ENCODE data around the gene TMEM253. TPM values are rescaled to one million over a fixed set of nuclear protein-coding genes. Genes with fewer than 3 reads are reported as not detected.

Gene TMEM253
- total RNA-seq, 2 experiments from 2014 or later, result not detected

GRCh38 chr14:21061347-21061668 lies 39.6 kb upstream of the TMEM253 start:
- no peaks in the 10 kb centered on the region for H3K4me1 Mint-ChIP-seq
- ChIA-PET CTCF (interaction anchor here (2.7 kb wide), 1 partner anchor 31 kb away, joined by 10 read pairs; no protein-coding TSS in a partner anchor), POLR2A (no interaction called here)
- no peaks in the 10 kb centered on the region for H3K36me3 Mint-ChIP-seq (ENCODE audit: low read depth)
- no peaks in the 10 kb centered on the region for H3K9me3 Mint-ChIP-seq
- no peak overlapping the region for H3K27ac Mint-ChIP-seq
- H3K4me3 Mint-ChIP-seq, result no peak overlapping the region
- H3K27me3 Mint-ChIP-seq, result peaks cover 35% of the 10 kb centered on the region
- no peak for DNase-seq

- ChIA-PET POLR2A (no interaction called here), CTCF (interaction anchor here (0.6 to 2.8 kb wide), 3 partner anchors 29 to 267 kb away, joined by 3 to 13 read pairs (median 4); no protein-coding TSS in a partner anchor)
- peaks cover 53% of the 10 kb centered on the region for H3K27me3 Mint-ChIP-seq
These were observed 37.4 kb upstream of the TMEM253 start for GRCh38 chr14:21063479-21063878.

GRCh38 chr14:21066882-21067502 lies 33.9 kb upstream of the TMEM253 start:
- no peak for DNase-seq
- Mint-ChIP-seq H3K4me3 (no peak overlapping the region), H3K36me3 (ENCODE audit: low read depth) (no peaks in the 10 kb centered on the region), H3K4me1 (peaks cover 31% of the 10 kb centered on the region), H3K27me3 (peaks cover 78% of the 10 kb centered on the region), H3K9me3 (no peaks in the 10 kb centered on the region), H3K27ac (no peak overlapping the region)
- CTCF ChIA-PET, result interaction anchor here (0.6 to 1.6 kb wide), 5 partner anchors 8 to 86 kb away, joined by 3 to 9 read pairs (median 3); no protein-coding TSS in a partner anchor
- POLR2A ChIA-PET, result no interaction called here

More at GRCh38 chr14:21063479-21063878, 37.4 kb upstream of the TMEM253 start:
- no peaks in the 10 kb centered on the region for H3K36me3 Mint-ChIP-seq (ENCODE audit: low read depth)
- no peak for DNase-seq
- H3K9me3 Mint-ChIP-seq, result no peaks in the 10 kb centered on the region
- no peak overlapping the region for H3K4me3 Mint-ChIP-seq
- peaks cover under 1% of the 10 kb centered on the region for H3K4me1 Mint-ChIP-seq
- H3K27ac Mint-ChIP-seq, result no peak overlapping the region

- no peaks in the 10 kb centered on the region for H3K9me3 Mint-ChIP-seq
- no peaks in the 10 kb centered on the region for H3K36me3 Mint-ChIP-seq (ENCODE audit: low read depth)
- ChIA-PET CTCF (interaction anchor here (0.9 to 1.6 kb wide), 12 partner anchors 13 to 412 kb away, joined by 3 to 19 read pairs (median 5); partner anchors contain the start of gene TPPP2), POLR2A (no interaction called here)
- H3K4me3 Mint-ChIP-seq, result no peak overlapping the region
- H3K4me1 Mint-ChIP-seq, result peaks cover 34% of the 10 kb centered on the region
- peaks cover 79% of the 10 kb centered on the region for H3K27me3 Mint-ChIP-seq
- DNase-seq, result peak; percentile 42
- H3K27ac Mint-ChIP-seq, result no peak overlapping the region
These were observed 32.1 kb upstream of the TMEM253 start for GRCh38 chr14:21068521-21069387.

- DNase-seq, result no peak
- Mint-ChIP-seq H3K4me1 (peaks cover 34% of the 10 kb centered on the region), H3K27me3 (peaks cover 79% of the 10 kb centered on the region), H3K27ac (no peak overlapping the region), H3K4me3 (peak overlapping the region; percentile 49), H3K36me3 (ENCODE audit: low read depth) (no peaks in the 10 kb centered on the region), H3K9me3 (no peaks in the 10 kb centered on the region)
- POLR2A ChIA-PET, result no interaction called here
- CTCF ChIA-PET, result interaction anchor here (1.3 to 3.1 kb wide), 5 partner anchors 14 to 34 kb away, joined by 4 to 25 read pairs (median 19); no protein-coding TSS in a partner anchor
These were observed 31.3 kb upstream of the TMEM253 start for GRCh38 chr14:21069388-21070082.

GRCh38 chr14:21070083-21070609 lies 30.7 kb upstream of the TMEM253 start, which contains the start of gene ARHGEF40:
Gene ARHGEF40 (plus strand): TSS chr14:21070304. CDS start chr14:21070397, 93 bp downstream.
- POLR2A ChIA-PET, result interaction anchor here (0.8 kb wide), 1 partner anchor 177 kb away, joined by 3 read pairs; no protein-coding TSS in a partner anchor
- Mint-ChIP-seq H3K27me3 (peaks cover 74% of the 10 kb centered on the region), H3K4me3 (peak within 1 kb of the TSS; percentile 61), H3K4me1 (peaks cover 34% of the 10 kb centered on the region), H3K9me3 (no peaks in the 10 kb centered on the region), H3K27ac (no peak within 1 kb of the TSS), H3K36me3 (ENCODE audit: low read depth) (no peaks in the 10 kb centered on the region)
- DNase-seq, result no peak
- CTCF ChIA-PET, result interaction anchor here (1.9 to 3.1 kb wide), 6 partner anchors 12 to 55 kb away, joined by 4 to 25 read pairs (median 8); partner anchors contain the start of gene RNASE8

- Mint-ChIP-seq H3K27ac (no peak overlapping the region), H3K9me3 (no peaks in the 10 kb centered on the region), H3K27me3 (peaks cover 69% of the 10 kb centered on the region), H3K4me3 (peak overlapping the region; percentile 61), H3K4me1 (peaks cover 34% of the 10 kb centered on the region), H3K36me3 (ENCODE audit: low read depth) (no peaks in the 10 kb centered on the region)
- ChIA-PET POLR2A (interaction anchor here (0.8 kb wide), 1 partner anchor 176 kb away, joined by 3 read pairs; no protein-coding TSS in a partner anchor), CTCF (interaction anchor here (0.9 to 3.1 kb wide), 7 partner anchors 12 to 56 kb away, joined by 3 to 25 read pairs (median 7); partner anchors contain the start of gene RNASE8)
- no peak for DNase-seq
These were observed 30.1 kb upstream of the TMEM253 start for GRCh38 chr14:21070610-21071224.

GRCh38 chr14:21071225-21072030 lies 29.4 kb upstream of the TMEM253 start:
- POLR2A ChIA-PET, result interaction anchor here (0.5 to 0.8 kb wide), 2 partner anchors 151 to 176 kb away, joined by 3 to 5 read pairs; no protein-coding TSS in a partner anchor
- H3K27ac Mint-ChIP-seq, result no peak overlapping the region
- H3K9me3 Mint-ChIP-seq, result no peaks in the 10 kb centered on the region
- H3K4me3 Mint-ChIP-seq, result peak overlapping the region; percentile 61
- DNase-seq, result peak; percentile 50
- H3K27me3 Mint-ChIP-seq, result peaks cover 63% of the 10 kb centered on the region
- H3K4me1 Mint-ChIP-seq, result peaks cover 34% of the 10 kb centered on the region
- CTCF ChIA-PET, result interaction anchor here (0.6 to 3.1 kb wide), 8 partner anchors 10 to 57 kb away, joined by 3 to 25 read pairs (median 6); partner anchors contain the start of gene RNASE8
- no peaks in the 10 kb centered on the region for H3K36me3 Mint-ChIP-seq (ENCODE audit: low read depth)

- Mint-ChIP-seq H3K27ac (no peak overlapping the region), H3K9me3 (no peaks in the 10 kb centered on the region), H3K4me3 (no peak overlapping the region), H3K4me1 (peaks cover 34% of the 10 kb centered on the region), H3K27me3 (peaks cover 58% of the 10 kb centered on the region), H3K36me3 (ENCODE audit: low read depth) (no peaks in the 10 kb centered on the region)
- ChIA-PET POLR2A (interaction anchor here (0.5 kb wide), 1 partner anchor 150 kb away, joined by 5 read pairs; no protein-coding TSS in a partner anchor), CTCF (interaction anchor here (1.9 to 3.1 kb wide), 6 partner anchors 14 to 57 kb away, joined by 4 to 25 read pairs (median 8); partner anchors contain the start of gene RNASE8)
- no peak for DNase-seq
These were observed 28.8 kb upstream of the TMEM253 start for GRCh38 chr14:21072031-21072473.

- Mint-ChIP-seq H3K27ac (no peak overlapping the region), H3K9me3 (no peaks in the 10 kb centered on the region), H3K4me1 (peaks cover 34% of the 10 kb centered on the region), H3K4me3 (no peak overlapping the region), H3K27me3 (peaks cover 50% of the 10 kb centered on the region), H3K36me3 (ENCODE audit: low read depth) (no peaks in the 10 kb centered on the region)
- CTCF ChIA-PET, result interaction anchor here (0.9 to 3.1 kb wide), 5 partner anchors 10 to 55 kb away, joined by 3 to 25 read pairs (median 5); no protein-coding TSS in a partner anchor
- DNase-seq, result no peak
- POLR2A ChIA-PET, result no interaction called here
These were observed 28.0 kb upstream of the TMEM253 start for GRCh38 chr14:21072781-21073339.

- Mint-ChIP-seq H3K4me1 (peaks cover 28% of the 10 kb centered on the region), H3K27me3 (peaks cover 42% of the 10 kb centered on the region), H3K36me3 (ENCODE audit: low read depth) (no peaks in the 10 kb centered on the region), H3K27ac (no peak overlapping the region), H3K9me3 (no peaks in the 10 kb centered on the region), H3K4me3 (no peak overlapping the region)
- CTCF ChIA-PET, result interaction anchor here (1.2 to 2.4 kb wide), 2 partner anchors 11 to 18 kb away, joined by 5 to 10 read pairs; no protein-coding TSS in a partner anchor
- no peak for DNase-seq
- POLR2A ChIA-PET, result no interaction called here
These were observed 26.9 kb upstream of the TMEM253 start for GRCh38 chr14:21073921-21074320.
